Activated B cell treated with CpG ODN at 0.5 μM for 24 hours (primary cell): ENCODE measurements around the gene PRR19. TPM values are rescaled to one million over a fixed set of nuclear protein-coding genes. Genes with fewer than 3 reads are reported as not detected.

ENCODE experiments used
- ATAC-seq: fragments of 200-7000 bp; cut with Tn5 transposase; one replicate; pipeline ENCODE4 v1.10.0; 2021; ENCODE audit warnings: low read depth, mild to moderate bottlenecking, moderate library complexity
- CTCF ChIA-PET: fragments of 350-600 bp; sonication (Branson Sonifier 250); formaldehyde crosslinking; loops from one replicate; lab custom pipeline; 2021; ENCODE audit warnings: antibody characterized with exemption; lab: Charles Lee
- POLR2A ChIA-PET: fragments of 350-600 bp; sonication (Branson Sonifier 250); formaldehyde crosslinking; loops from one replicate; lab custom pipeline; 2021; ENCODE audit warnings: antibody characterized with exemption; lab: Charles Lee
- DNase-seq: peaks from one replicate; pipeline ENCODE4 v3.0.0; 2022
- H3K27ac Mint-ChIP-seq: one replicate; pipeline ENCODE4 v1.8.0; 2020; ENCODE audit warnings: mixed read lengths
- H3K27me3 Mint-ChIP-seq: one replicate; pipeline ENCODE4 v1.8.0; 2021; ENCODE audit warnings: mixed read lengths
- H3K36me3 Mint-ChIP-seq: one replicate; pipeline ENCODE4 v1.8.0; 2021; ENCODE audit warnings: low read depth, mixed read lengths
- H3K4me1 Mint-ChIP-seq: one replicate; pipeline ENCODE4 v1.8.0; 2021; ENCODE audit warnings: mixed read lengths
- H3K4me3 Mint-ChIP-seq: one replicate; pipeline ENCODE4 v1.8.0; 2020; ENCODE audit warnings: mild to moderate bottlenecking, mixed read lengths
- H3K9me3 Mint-ChIP-seq: one replicate; pipeline ENCODE4 v1.8.0; 2020; ENCODE audit warnings: mixed read lengths
- intact Hi-C: fragments of 100-400 bp; cut with micrococcal nuclease; formaldehyde crosslinking; loops from one replicate; pipeline ENCODE4 v1.15.1; 2024
- total RNA-seq: library from RNA; stranded (reverse); gene quantifications from 2 replicates; pipeline ENCODE4 v1.2.3, GENCODE V29; 2022
- TF ChIP-seq, protein P1 (sequence below): fragments of 200-600 bp; IDR thresholded peaks from one replicate; pipeline ENCODE4 v1.8.0; 2022; ENCODE audit warnings: antibody characterized with exemption, mild to moderate bottlenecking

PRR19 gene
- total RNA-seq, 1 donor from 2014 or later = 0.33 TPM

- DNase-seq (no peak), ATAC-seq (no peak)
- Mint-ChIP-seq H3K27ac (no peak overlapping the region), H3K4me3 (peak overlapping the region; percentile 75), H3K9me3 (no peaks in the 10 kb centered on the region), H3K36me3 (peaks cover 17% of the 10 kb centered on the region), H3K27me3 (no peaks in the 10 kb centered on the region), H3K4me1 (peaks cover 59% of the 10 kb centered on the region)
- ChIA-PET CTCF (interaction anchor here (1.0 to 1.6 kb wide), 2 partner anchors 12 to 150 kb away, joined by 4 to 6 read pairs; no protein-coding TSS in a partner anchor), POLR2A (interaction anchor here (1.3 to 5.2 kb wide), 6 partner anchors 13 to 169 kb away, joined by 5 to 68 read pairs (median 15); partner anchors contain the start of genes CIC, GSK3A and POU2F2)
- TF ChIP-seq, protein P1, sequence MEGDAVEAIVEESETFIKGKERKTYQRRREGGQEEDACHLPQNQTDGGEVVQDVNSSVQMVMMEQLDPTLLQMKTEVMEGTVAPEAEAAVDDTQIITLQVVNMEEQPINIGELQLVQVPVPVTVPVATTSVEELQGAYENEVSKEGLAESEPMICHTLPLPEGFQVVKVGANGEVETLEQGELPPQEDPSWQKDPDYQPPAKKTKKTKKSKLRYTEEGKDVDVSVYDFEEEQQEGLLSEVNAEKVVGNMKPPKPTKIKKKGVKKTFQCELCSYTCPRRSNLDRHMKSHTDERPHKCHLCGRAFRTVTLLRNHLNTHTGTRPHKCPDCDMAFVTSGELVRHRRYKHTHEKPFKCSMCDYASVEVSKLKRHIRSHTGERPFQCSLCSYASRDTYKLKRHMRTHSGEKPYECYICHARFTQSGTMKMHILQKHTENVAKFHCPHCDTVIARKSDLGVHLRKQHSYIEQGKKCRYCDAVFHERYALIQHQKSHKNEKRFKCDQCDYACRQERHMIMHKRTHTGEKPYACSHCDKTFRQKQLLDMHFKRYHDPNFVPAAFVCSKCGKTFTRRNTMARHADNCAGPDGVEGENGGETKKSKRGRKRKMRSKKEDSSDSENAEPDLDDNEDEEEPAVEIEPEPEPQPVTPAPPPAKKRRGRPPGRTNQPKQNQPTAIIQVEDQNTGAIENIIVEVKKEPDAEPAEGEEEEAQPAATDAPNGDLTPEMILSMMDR = no peak
- intact Hi-C loops = loop anchor here (1.0 to 5.0 kb wide), 8 partner anchors 13 to 154 kb away; partner anchors contain the start of genes DEDD2, MEGF8, PAFAH1B3 and PRR19
Observed at GRCh38 chr19:42282819-42283187, 19.1 kb upstream of the PRR19 start.

- TF ChIP-seq, protein P1 = no peak
- POLR2A ChIA-PET = interaction anchor here (1.3 to 5.2 kb wide), 7 partner anchors 13 to 154 kb away, joined by 5 to 68 read pairs (median 10); partner anchors contain the start of genes CIC, GSK3A and POU2F2
- Mint-ChIP-seq H3K9me3 (no peaks in the 10 kb centered on the region), H3K36me3 (peaks cover 21% of the 10 kb centered on the region), H3K4me1 (peaks cover 55% of the 10 kb centered on the region), H3K27me3 (no peaks in the 10 kb centered on the region), H3K4me3 (no peak overlapping the region), H3K27ac (no peak overlapping the region)
- peak; percentile 91 for DNase-seq
- peak; percentile 64 for ATAC-seq
- CTCF ChIA-PET = interaction anchor here (1.0 kb wide), 1 partner anchor 13 kb away, joined by 4 read pairs; no protein-coding TSS in a partner anchor
- intact Hi-C loops = loop anchor here (1.0 to 5.0 kb wide), 8 partner anchors 13 to 154 kb away; partner anchors contain the start of genes DEDD2, MEGF8, PAFAH1B3 and PRR19
Observed at GRCh38 chr19:42283188-42284065, 18.5 kb upstream of the PRR19 start.

DNA sequence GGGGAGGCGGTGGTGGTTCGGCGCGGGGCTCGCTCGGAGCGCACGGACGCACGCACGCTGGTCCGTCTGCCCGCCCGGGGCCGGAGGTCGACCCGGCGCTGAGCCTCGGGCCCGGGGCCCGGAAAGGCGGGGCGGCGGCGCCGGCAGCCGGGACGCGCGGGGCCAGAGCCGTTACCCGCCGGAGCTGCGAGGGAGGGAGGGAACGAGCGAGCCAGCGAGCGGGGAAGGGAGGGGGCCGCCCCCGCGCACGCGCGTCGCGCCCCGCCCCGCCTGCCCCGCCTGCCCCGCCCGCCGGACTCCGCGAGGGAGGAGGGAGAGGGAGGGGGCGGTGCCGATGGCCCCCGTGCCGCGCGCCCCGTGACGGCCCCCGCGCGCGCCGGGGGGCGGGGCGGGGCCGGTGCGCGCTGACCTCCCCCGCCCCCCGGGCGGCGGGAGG, 17.8 kb upstream of the PRR19 start:
- intact Hi-C loops = loop anchor here (5.0 kb wide), 1 partner anchor 82 kb away; no protein-coding TSS in a partner anchor
- Mint-ChIP-seq H3K4me3 (no peak overlapping the region), H3K27ac (no peak overlapping the region), H3K36me3 (peaks cover 28% of the 10 kb centered on the region), H3K9me3 (no peaks in the 10 kb centered on the region), H3K4me1 (peaks cover 49% of the 10 kb centered on the region), H3K27me3 (no peaks in the 10 kb centered on the region)
- ChIA-PET POLR2A (interaction anchor here (0.6 to 3.1 kb wide), 8 partner anchors 14 to 921 kb away, joined by 3 to 25 read pairs (median 3); partner anchors contain the start of genes B9D2, CIC, GSK3A and ZNF574), CTCF (interaction anchor here (0.8 to 1.0 kb wide), 2 partner anchors 152 to 175 kb away, joined by 3 read pairs; partner anchors contain the start of gene POU2F2)
- peak; percentile 85 for DNase-seq
- TF ChIP-seq, protein P1 = no peak
- peak; percentile 36 for ATAC-seq

GRCh38 chr19:42284591-42285341, 17.2 kb upstream of the PRR19 start:
- Mint-ChIP-seq H3K9me3 (no peaks in the 10 kb centered on the region), H3K4me1 (peaks cover 43% of the 10 kb centered on the region), H3K27ac (peak overlapping the region; percentile 90), H3K4me3 (peak overlapping the region; percentile 93), H3K36me3 (peaks cover 35% of the 10 kb centered on the region), H3K27me3 (no peaks in the 10 kb centered on the region)
- ATAC-seq (no peak), DNase-seq (peak; percentile 43)
- ChIA-PET CTCF (interaction anchor here (0.8 to 1.0 kb wide), 3 partner anchors 12 to 176 kb away, joined by 3 read pairs; partner anchors contain the start of gene POU2F2), POLR2A (interaction anchor here (0.6 to 3.1 kb wide), 15 partner anchors 13 to 921 kb away, joined by 3 to 25 read pairs (median 3); partner anchors contain the start of genes B9D2, CIC, GSK3A and PAFAH1B3)
- TF ChIP-seq, protein P1 = no peak
- intact Hi-C loops = loop anchor here (5.0 kb wide), 1 partner anchor 82 kb away; no protein-coding TSS in a partner anchor
